Activated gamma-delta T cell treated with Interleukin-2 at 50 U/mL for 16 hours (primary cell): Measurements from ENCODE around the gene ZNF574.
A peak's percentile ranks its signal among the peaks of the same experiment; 100 is the strongest.
"Not testable (repeated sequence)": the region's sequence is repeated elsewhere in the genome, so short reads cannot be mapped to it uniquely, and the experiment has no call there.

Source experiments
- DNase-seq: peaks from one replicate; pipeline ENCODE4 v3.0.0-alpha.2; 2020

ZNF574 gene

DNA sequence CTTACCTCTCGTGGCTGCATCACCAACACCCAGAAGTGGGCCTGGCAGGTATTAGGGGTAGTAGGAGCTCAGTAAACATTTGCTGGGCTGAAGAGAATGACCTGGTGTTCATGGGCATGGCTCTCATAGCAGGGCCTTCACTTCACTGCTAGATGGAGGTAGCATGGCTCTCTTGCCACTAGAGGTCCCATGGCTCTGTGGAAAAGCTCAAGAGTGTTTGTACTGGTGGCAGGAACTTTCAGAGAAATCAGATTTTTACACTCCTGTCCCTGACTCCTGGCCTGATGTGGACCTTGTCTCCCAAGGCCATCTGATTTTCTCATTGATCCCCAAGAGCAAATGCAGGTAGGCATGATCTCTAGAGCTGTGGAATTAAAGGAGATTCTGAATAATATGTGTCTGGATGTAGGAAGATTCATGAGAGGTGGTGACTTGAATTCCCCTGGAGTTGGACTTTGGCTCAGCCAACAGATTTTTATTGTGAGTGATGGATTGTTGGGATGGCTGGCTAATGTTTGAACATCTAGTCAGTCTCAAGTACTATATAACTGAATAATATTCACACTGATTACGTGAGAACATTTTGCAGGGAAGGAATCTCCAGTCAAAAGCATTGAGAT, 5.7 kb downstream of the ZNF574 start:
- DNase-seq: no peak

DNA sequence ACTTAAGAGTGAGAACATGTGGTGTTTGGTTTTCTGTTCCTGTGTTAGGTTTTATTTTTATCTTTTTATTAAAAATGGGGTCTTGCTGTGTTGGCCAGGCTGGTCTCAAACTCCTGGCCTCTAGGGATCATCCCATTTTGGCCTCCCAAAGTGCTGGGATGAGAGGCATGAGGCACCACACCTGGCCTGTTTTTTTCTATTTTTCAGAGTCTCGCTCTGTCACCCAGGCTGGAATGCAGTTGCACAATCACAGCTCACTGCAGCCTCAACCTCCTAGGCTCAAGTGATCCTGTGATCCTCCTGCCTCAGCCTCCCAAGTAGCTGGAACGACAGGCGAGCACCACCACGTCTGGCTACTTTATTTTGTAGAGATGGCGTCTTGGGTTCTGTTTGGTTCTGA, 7.6 kb downstream of the ZNF574 start:
- DNase-seq: no peak

DNA sequence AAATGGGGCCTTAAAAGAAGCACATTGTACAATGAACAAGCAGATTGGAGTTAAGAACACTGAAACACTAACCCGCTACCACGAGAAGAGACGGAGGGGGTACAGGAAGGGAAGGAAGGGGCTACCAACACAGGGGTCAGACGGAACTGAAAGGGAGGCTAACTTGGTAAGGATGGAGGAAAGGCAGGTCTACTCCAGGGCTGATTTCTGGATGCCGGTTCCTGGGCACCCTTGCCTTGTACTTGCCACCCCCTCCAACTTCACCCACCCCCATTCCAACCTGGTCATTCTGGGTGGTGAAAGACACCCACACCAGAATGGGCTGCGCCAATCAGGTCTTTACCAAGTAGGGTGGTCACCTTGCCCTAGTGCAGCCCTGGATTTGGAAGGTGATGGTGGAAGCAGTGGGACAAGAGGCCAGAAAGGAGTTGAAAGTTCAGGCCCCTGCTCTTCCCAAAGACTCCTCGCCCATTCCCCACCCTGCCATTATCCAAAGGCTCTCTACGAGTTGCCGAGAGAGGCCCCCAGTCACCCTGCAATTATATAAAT, 10.3 kb downstream of the ZNF574 start:
- no peak for DNase-seq

DNA sequence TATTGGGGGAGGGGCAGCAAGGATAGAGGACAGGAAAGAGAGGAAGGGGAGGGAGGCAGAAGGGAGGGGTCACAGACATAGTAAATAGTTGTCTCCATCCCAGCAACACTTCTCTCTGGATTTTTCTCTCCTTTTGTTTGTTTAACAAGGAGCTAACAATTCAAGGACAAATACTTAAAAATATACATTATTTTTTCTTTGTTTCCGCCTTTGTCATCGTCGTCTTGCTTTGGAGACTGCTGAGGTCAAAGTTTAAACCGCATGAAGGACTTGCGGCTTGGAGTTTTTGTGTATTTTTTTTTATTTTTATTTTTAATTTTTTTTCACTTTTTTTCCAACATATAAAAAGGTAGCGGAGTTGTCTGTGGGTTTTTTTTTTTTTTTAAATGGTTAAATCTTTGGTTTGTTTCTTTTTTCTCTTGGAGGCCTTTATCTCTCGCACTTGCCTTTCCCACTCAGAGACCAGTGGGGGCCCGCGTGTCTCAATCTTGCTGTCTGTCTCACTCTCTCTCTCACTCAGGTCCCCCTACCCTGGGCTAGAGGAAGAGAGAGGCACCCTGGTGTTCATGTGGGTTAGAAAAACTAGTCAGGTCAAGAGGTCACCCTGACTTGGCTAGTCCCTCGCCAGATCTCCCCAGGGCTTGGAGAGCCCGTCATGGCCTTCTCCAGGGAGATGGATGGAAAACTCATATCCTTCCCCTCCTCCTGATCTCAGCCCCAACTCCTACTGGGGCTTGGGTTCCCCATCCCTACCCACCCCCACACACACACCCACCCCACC, 11.0 kb downstream of the ZNF574 start:
- DNase-seq: no peak

GRCh38 chr19:42088471-42089190, 12.7 kb downstream of the ZNF574 start:
- no peak for DNase-seq

- no peak for DNase-seq
Measured at GRCh38 chr19:42089191-42089750, 13.3 kb downstream of the ZNF574 start.

GRCh38 chr19:42089772-42090171, 13.8 kb downstream of the ZNF574 start:
- no peak for DNase-seq

DNA sequence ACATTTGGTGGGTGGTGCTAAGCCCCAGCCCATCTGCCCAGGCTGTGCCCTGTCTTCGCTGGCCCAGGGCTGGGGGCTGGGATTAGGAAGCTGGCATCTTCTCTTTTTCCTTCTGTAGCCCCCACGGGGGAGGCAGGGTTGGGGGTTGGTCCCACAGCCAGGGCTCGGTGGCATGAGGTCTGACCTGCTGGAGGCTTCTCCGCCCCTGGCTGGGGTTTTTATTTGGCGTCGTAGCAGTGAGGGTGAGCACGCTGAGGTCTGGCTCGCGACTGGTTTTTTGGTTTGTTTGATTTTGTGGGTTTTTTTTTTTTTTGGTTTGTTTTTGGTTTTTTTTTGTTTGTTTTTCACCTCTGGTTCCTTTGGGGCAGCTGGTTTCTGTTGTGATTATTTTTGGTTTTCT, 14.7 kb downstream of the ZNF574 start:
- no peak for DNase-seq

DNA sequence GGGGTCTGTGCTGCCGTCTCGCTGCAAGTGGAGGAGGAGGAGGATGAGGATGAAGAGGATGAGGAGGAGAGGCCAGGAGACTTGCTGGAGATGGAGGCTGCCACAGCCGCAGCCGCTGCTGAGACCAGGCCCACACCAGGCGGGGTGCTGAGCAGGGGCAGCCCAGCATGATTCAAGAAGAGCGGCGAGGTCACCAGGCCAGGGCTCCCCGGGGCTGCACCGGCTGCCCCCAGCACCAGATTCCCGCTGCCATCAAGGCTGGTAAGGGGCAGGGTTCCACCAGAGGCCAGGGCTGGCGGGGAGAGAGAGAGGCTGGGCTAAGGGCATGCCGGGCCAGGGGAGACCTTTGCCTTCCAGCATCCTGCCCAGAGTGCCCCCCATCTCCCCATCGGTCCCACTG, 15.3 kb downstream of the ZNF574 start:
- DNase-seq: no peak

GRCh38 chr19:42091742-42092141, 15.8 kb downstream of the ZNF574 start:
- no peak for DNase-seq

DNA sequence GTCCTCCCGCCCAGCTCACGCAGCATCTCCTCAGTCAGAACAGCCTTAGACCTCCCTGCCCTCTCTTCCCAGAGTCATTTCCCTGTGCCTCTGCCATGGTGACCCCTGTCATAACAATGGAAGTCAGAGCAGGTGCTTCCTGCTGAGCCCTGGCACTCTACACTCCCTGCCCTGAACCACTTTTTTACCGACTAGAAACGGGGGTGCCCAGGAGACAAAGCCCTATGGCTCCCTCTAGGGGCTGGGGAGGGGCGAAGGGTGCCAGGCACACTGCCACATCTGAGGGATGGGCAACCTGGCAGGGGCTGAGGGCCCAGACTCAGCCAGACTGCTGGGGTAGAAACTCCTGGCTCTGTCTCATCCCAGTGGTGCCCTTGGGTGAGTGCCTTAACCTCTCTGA, 16.4 kb downstream of the ZNF574 start:
- peak; percentile 35 for DNase-seq

- DNase-seq: no peak
Measured at GRCh38 chr19:42093505-42093904, 17.5 kb downstream of the ZNF574 start.

DNA sequence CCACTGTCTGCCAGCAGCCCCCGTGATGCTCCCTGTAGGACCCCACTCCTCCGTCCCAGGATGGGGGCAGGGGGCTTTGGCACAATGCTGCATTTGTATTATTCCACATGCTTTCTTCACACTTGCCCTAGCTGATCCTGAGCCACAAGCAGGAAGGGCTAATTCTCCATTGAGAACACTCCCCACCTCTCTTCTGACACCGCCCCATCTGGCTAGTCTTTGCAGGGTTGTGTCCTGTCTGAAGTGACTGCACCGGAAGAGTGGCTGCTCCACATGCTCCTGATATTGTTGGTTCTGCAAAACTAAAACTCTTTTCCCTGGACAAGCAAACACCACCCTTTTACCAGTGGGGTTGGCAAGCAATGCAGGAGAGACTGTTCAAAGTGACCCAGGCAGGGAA, 18.0 kb downstream of the ZNF574 start:
- no peak for DNase-seq

DNA sequence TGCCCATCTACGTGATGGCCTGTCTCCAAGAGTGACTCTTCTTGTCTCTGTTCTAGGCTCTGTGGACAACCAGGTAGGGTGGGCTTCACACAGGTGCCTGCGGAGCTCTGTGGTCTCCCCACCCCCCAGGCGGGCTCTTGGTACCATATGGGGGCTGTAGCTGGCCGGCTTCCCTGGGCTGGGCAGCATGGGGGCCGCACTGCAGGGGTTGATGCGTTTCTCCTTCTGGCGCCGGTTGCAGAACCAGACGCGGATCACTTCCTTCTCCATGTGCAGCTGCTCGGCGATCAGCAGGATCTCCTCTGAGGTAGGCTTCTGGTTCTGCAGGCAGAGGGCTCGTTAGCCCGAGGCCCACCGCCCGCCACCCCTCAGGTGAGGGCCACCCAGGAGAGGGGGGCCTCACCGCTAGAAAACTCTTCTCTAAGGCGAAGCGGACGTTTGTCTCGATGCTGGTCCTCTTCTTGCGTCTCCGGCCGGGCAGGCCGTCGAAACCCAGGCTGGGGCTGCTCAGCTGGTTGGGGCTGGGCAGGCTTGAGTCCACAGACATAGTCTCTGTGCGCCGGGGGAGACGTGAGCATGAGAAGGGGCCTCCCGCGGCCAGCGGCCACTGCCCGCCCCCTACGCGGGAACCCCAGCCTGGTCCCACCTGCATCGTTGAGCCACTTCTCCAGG, 19.3 kb downstream of the ZNF574 start:
- DNase-seq: no peak

GRCh38 chr19:42095814-42096230, 19.9 kb downstream of the ZNF574 start:
- no peak for DNase-seq

DNA sequence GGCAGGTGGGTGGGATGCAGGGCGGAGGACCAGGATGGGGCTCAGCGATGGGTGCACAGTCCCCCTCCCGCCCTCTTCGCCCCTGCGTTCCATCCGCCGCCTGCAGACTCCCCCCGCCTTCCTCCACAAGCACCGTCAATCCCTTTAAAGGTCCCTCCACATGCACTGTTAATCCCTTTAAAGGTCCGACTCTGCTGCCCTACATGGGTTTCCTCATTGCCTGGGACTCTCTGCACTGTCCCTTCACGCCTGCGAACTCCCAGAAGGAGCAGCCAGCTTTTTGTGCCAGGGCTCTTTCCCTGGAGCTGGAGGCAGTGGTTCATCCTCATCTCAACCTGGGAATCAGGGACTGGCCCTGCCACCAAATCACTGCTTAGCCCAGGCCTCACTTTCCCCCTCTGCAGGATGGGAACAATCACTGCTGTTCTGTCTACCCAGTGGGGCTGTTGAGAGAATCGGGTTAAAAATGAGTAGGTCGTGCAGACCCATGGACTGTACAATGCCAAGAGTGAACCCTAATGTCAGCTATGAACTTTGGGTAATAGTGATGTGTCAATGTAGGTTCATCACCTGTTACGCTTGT, 20.4 kb downstream of the ZNF574 start:
- DNase-seq: no peak

- no peak for DNase-seq
Measured at GRCh38 chr19:42097461-42097860, 21.5 kb downstream of the ZNF574 start.

DNA sequence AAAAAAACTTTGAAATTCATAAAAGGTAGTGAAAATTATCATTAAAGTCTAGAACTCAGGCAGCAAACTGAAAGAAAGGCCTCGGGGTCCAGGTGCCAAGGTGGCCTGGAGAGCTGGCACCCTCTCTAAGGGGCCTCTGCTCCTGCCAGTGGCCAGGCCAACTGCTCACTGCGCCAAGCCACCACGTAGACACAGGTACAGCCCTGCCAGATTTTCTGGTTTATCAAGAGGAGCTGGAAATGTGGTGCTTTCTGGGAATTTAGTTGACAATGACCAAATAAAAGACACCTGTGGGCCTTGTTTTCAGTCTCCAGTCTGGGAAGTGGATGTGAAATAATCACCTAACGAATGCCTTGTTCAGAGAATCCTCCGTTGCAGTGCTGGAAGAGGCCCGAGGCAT, 22.8 kb downstream of the ZNF574 start:
- DNase-seq: no peak

GRCh38 chr19:42099336-42099925, 23.5 kb downstream of the ZNF574 start:
- no peak for DNase-seq

GRCh38 chr19:42100241-42100640, 24.3 kb downstream of the ZNF574 start:
- DNase-seq: not testable (repeated sequence)

DNA sequence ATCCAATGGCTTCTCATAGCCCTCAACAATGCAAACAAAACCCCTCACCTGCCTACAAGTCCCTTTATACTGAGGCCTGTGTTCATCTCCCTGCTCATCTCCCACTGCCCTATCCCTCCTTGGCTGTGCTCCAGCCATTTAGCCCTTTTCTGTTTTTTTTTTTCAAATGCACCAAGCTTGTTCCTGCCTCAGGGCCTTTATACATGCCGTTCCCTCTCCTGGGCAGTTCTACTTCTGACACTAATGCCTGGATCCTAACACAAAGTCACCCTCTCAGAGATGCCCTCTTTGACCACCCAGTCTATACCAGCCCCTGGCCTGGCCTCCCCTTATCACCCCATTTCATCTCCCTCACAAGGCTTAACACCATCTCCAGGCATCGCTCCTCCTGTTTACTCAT, 26.9 kb downstream of the ZNF574 start:
- DNase-seq: no peak

DNA sequence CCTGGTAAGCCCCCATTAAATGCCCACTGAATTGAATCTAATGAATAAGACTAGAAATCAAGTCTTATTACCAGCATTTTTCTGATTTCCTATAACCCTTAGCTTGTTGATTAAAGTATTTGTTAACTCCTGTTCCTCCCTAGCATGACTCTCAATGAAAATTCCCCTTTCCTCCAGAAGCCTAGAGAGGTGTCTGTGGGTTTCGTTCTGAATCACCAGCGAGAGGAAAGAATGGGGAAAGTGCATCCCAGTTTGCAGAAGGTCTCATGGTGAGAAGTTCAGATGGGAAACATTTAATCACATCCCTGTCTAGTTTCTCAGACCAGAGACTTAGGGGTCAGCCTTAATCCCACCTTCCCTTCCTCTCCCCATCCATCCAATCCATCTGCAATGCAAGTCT, 29.4 kb downstream of the ZNF574 start:
- no peak for DNase-seq
